Stimulated activated CD8-positive, alpha-beta memory T cell treated with anti-CD3 and anti-CD28 coated beads, Interleukin-15, amount 100 ng/mL, for 1 hour (primary cell): ENCODE data around the gene RPS27L.
"Not testable (repeated sequence)": the region's sequence is repeated elsewhere in the genome, so short reads cannot be mapped to it uniquely, and the experiment has no call there.

Source experiments
- DNase-seq: peaks from one replicate; pipeline ENCODE4 v3.0.0-alpha.2; 2020; ENCODE audit warnings: low read depth

RPS27L gene

DNA sequence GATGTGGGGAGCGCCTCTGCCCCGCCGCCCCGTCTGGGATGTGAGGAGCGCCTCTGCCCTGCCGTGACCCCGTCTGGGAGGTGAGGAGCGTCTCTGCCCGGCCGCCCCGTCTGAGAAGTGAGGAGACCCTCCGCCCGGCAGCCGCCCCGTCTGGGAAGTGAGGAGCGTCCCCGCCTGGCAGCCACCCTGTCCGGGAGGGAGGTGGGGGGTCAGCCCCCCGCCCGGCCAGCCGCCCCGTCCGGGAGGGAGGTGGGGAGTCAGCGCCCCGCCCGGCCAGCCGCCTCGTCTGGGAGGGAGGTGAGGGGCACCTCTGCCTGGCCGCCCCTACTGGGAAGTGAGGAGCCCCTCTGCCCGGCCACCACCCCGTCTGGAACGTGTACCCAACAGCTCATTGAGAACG, 58.4 kb downstream of the RPS27L start:
- DNase-seq: not testable (repeated sequence)
